GM21360 (cell line): ENCODE measurements around the gene GNB5.
"Not testable (repeated sequence)": the region's sequence is repeated elsewhere in the genome, so short reads cannot be mapped to it uniquely, and the experiment has no call there.

Experiments used
- ATAC-seq: cut with Tn5 transposase; IDR thresholded peaks from one replicate; pipeline ENCODE4 v1.9.1; 2021; ENCODE audit warnings: mild to moderate bottlenecking, moderate library complexity; ENCODE audit not compliant: unreplicated experiment

Gene GNB5

GRCh38 chr15:52171807-52172206 lies 19.4 kb downstream of the GNB5 start:
- ATAC-seq, result no peak

- no peak for ATAC-seq
Measured at GRCh38 chr15:52171386-52171785, 19.8 kb downstream of the GNB5 start.

GRCh38 chr15:52170199-52170598 lies 21.0 kb downstream of the GNB5 start:
- not testable (repeated sequence) for ATAC-seq

GRCh38 chr15:52165494-52166131 lies 25.6 kb downstream of the GNB5 start:
- not testable (repeated sequence) for ATAC-seq

- no peak for ATAC-seq
Measured at GRCh38 chr15:52164631-52165265, 26.4 kb downstream of the GNB5 start.

- no peak for ATAC-seq
Measured at GRCh38 chr15:52163321-52164190, 27.6 kb downstream of the GNB5 start.

- no peak for ATAC-seq
Measured at GRCh38 chr15:52162876-52163275, 28.3 kb downstream of the GNB5 start.

- no peak for ATAC-seq
Measured at GRCh38 chr15:52162260-52162659, 28.9 kb downstream of the GNB5 start.

- no peak for ATAC-seq
Measured at GRCh38 chr15:52161406-52161966, 29.7 kb downstream of the GNB5 start.

- no peak for ATAC-seq
Measured at GRCh38 chr15:52159645-52160044, 31.5 kb downstream of the GNB5 start.

GRCh38 chr15:52158084-52158765 lies 33.0 kb downstream of the GNB5 start:
- no peak for ATAC-seq

- ATAC-seq, result no peak
Measured at GRCh38 chr15:52155878-52156277, 35.3 kb downstream of the GNB5 start.

- ATAC-seq, result no peak
Measured at GRCh38 chr15:52154896-52155865, 36.0 kb downstream of the GNB5 start.

- ATAC-seq, result no peak
Measured at GRCh38 chr15:52153900-52154895, 37.0 kb downstream of the GNB5 start.

- ATAC-seq, result no peak
Measured at GRCh38 chr15:52151353-52151752, 39.8 kb downstream of the GNB5 start.

GRCh38 chr15:52150871-52151270 lies 40.3 kb downstream of the GNB5 start:
- ATAC-seq, result no peak

GRCh38 chr15:52150043-52150825 lies 41.0 kb downstream of the GNB5 start:
- no peak for ATAC-seq

- no peak for ATAC-seq
Measured at GRCh38 chr15:52148403-52148802, 42.8 kb downstream of the GNB5 start.
